UCSD-AML1 (cell line): ENCODE measurements around the gene DDX49.

Experiments used
- DNase-seq: peaks from one replicate; lab custom pipeline; 2025; ENCODE audit not compliant: unreplicated experiment; lab: John Stamatoyannopoulos, UW

Gene DDX49

GRCh38 chr19:18969931-18970659, 50.6 kb downstream of the DDX49 start:
- no peak for DNase-seq

- DNase-seq = peak; percentile 53
Observed at GRCh38 chr19:18972301-18972811, 52.8 kb downstream of the DDX49 start.

DNA sequence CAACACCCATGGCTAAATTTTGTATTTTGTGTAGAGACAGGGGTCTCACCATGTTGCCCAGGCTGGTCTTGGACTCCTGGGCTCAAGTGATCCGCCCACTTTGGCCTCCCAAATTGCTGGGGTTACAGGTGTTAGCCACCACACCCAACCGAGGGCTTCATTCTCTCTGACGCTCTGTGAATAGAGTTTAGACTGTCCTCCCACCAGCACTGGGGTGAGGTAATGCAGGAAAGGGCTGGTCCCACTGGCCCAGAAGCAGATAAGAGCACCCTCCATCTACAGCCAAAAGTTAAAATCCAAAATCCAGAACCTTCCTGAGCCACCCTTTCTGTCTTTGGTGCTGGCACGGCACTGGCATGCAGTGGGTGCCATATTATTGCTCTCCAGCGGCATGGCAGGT, 53.3 kb downstream of the DDX49 start:
- no peak for DNase-seq

DNA sequence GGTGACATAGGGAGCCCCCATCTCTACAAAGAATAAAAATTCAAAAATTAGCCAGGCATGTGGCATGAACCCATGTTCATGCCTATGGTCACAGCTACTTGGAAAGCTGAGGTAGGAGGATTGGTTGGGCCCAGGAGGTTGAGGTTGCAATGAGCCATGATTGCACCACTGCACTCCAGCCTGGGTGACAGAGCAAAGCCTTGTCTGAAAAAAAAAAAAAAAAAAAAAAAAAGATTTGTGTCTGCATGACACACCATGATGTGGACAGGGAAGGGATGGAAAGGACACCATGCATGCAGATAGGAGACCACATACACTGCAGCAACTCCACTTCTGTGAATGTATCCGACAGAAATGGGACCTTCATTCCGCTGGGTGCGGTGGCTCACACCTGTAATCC, 55.5 kb downstream of the DDX49 start:
- DNase-seq = no peak

DNA sequence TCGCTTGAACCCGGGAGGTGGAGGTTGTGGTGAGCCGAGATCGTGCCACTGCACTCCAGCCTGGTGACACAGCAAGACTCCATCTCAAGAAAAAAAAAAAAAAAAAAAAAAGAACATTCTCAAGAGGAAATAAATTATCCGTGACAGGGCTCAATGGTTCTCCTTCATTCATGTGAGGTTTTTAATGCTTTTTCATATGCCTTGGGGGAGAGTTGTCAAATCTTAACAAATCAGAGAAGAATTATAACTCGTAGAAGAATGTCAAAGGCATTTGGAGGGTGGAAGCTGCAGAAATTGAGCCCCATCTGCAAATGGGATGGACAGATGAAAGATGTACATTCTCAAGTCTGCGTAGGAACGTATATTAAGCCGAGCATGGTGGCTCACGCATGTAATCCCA, 56.4 kb downstream of the DDX49 start:
- no peak for DNase-seq
